Astrocyte (in vitro differentiated cells and primary cell): ENCODE results near the gene CRYBG1. TPM values are rescaled to one million over a fixed set of nuclear protein-coding genes. Genes with fewer than 3 reads are reported as not detected.

ENCODE experiments used
- DNase-seq: peaks from one replicate; pipeline ENCODE4 v3.0.0-alpha.2; 2010; ENCODE audit warnings: low read depth
- FAIRE-seq: peaks from 2 replicates; lab custom pipeline; 2011; peaks lifted over from hg19 to GRCh38; lab: Jason Lieb, UNC
- H2AFZ ChIP-seq: 2 replicates; pipeline ENCODE4 v1.6.0; 2012; ENCODE audit warnings: low read depth, low read length, inconsistent platforms
- H3K27ac ChIP-seq: 2 replicates; pipeline ENCODE4 v1.5.1; 2011; ENCODE audit warnings: low read depth, low read length, inconsistent platforms
- H3K27me3 ChIP-seq: 2 replicates; pipeline ENCODE4 v1.6.0; 2011; ENCODE audit warnings: low read length, inconsistent platforms; ENCODE audit not compliant: insufficient read depth
- H3K36me3 ChIP-seq: 2 replicates; pipeline ENCODE4 v1.5.1; 2011; ENCODE audit warnings: low read length, inconsistent platforms; ENCODE audit not compliant: insufficient read depth
- H3K4me1 ChIP-seq: 2 replicates; pipeline ENCODE4 v1.5.1; 2011; ENCODE audit warnings: low read length, inconsistent platforms; ENCODE audit not compliant: insufficient read depth
- H3K4me2 ChIP-seq: 2 replicates; pipeline ENCODE4 v1.6.0; 2012; ENCODE audit warnings: low read length, inconsistent platforms
- H3K4me3 ChIP-seq: 2 replicates; pipeline ENCODE4 v1.5.1; 2011; ENCODE audit warnings: low read depth, mild to moderate bottlenecking, low read length, inconsistent platforms; ENCODE audit not compliant: insufficient read depth
- H3K79me2 ChIP-seq: 2 replicates; pipeline ENCODE4 v1.6.0; 2012; ENCODE audit warnings: mild to moderate bottlenecking, low read length, inconsistent platforms; ENCODE audit not compliant: insufficient read depth
- H3K9ac ChIP-seq: 2 replicates; pipeline ENCODE4 v1.6.0; 2012; ENCODE audit warnings: mild to moderate bottlenecking, low read length, inconsistent platforms
- H3K9me3 ChIP-seq: 2 replicates; pipeline ENCODE4 v1.5.1; 2012; ENCODE audit warnings: low read depth, mild to moderate bottlenecking, low read length, inconsistent platforms; ENCODE audit not compliant: insufficient read depth
- H4K20me1 ChIP-seq: 2 replicates; pipeline ENCODE4 v1.6.0; 2012; ENCODE audit warnings: low read length, inconsistent platforms; ENCODE audit not compliant: insufficient read depth
- H3K27ac Mint-ChIP-seq: one replicate; pipeline ENCODE4 v1.8.0; 2021; ENCODE audit warnings: mild to moderate bottlenecking, mixed read lengths; ENCODE audit not compliant: unreplicated experiment
- H3K27me3 Mint-ChIP-seq: one replicate; pipeline ENCODE4 v1.8.0; 2021; ENCODE audit warnings: low read depth, mixed read lengths; ENCODE audit not compliant: unreplicated experiment
- H3K36me3 Mint-ChIP-seq: one replicate; pipeline ENCODE4 v1.8.0; 2021; ENCODE audit warnings: low read depth, mixed read lengths; ENCODE audit not compliant: unreplicated experiment
- H3K4me1 Mint-ChIP-seq: one replicate; pipeline ENCODE4 v1.8.0; 2021; ENCODE audit warnings: low read depth, mixed read lengths; ENCODE audit not compliant: unreplicated experiment
- H3K4me3 Mint-ChIP-seq: one replicate; pipeline ENCODE4 v1.8.0; 2021; ENCODE audit warnings: mild to moderate bottlenecking, moderate library complexity, mixed read lengths; ENCODE audit not compliant: unreplicated experiment
- H3K9me3 Mint-ChIP-seq: one replicate; pipeline ENCODE4 v1.8.0; 2021; ENCODE audit warnings: mild to moderate bottlenecking, mixed read lengths; ENCODE audit not compliant: unreplicated experiment
- CTCF ChIP-seq: IDR thresholded peaks from 2 replicates; pipeline ENCODE4 v1.5.1; 2011; ENCODE audit warnings: low read depth, mild to moderate bottlenecking, inconsistent platforms, low read length, moderate library complexity; ENCODE audit not compliant: insufficient read depth
- EZH2 ChIP-seq: IDR thresholded peaks from 2 replicates; pipeline ENCODE4 v1.6.1; 2012; ENCODE audit warnings: mild to moderate bottlenecking, low read length, inconsistent platforms; ENCODE audit not compliant: insufficient read depth
- total RNA-seq: library from RNA; stranded (reverse); gene quantifications from 2 replicates; pipeline ENCODE4 v1.2.1, GENCODE V29; 2021

Gene CRYBG1
- total RNA-seq, 1 donor from 2014 or later: 0.64 TPM

- Mint-ChIP-seq H3K4me3 (no peak overlapping the region), H3K9me3 (no peaks in the 10 kb centered on the region), H3K27ac (peak overlapping the region; percentile 12), H3K27me3 (no peaks in the 10 kb centered on the region), H3K4me1 (peaks cover 3% of the 10 kb centered on the region), H3K36me3 (no peaks in the 10 kb centered on the region)
- Histone ChIP-seq H3K9ac (no peak overlapping the region), H4K20me1 (no peaks in the 10 kb centered on the region), H3K27me3 (no peaks in the 10 kb centered on the region), H3K4me3 (no peak overlapping the region), H3K4me1 (no peaks in the 10 kb centered on the region), H3K36me3 (no peaks in the 10 kb centered on the region), H3K9me3 (no peaks in the 10 kb centered on the region), H3K79me2 (no peaks in the 10 kb centered on the region), H3K4me2 (no peak overlapping the region), H3K27ac (no peak overlapping the region), H2AFZ (no peak overlapping the region)
- DNase-seq: no peak
- FAIRE-seq: no peak
- TF ChIP-seq CTCF (no peak), EZH2 (no peak)
These were observed 136.3 kb downstream of the CRYBG1 start for GRCh38 chr6:106496823-106497222.

- no peaks in the 10 kb centered on the region for H3K9me3 ChIP-seq
- no peak for TF ChIP-seq CTCF
- TF ChIP-seq EZH2: no peak
- H3K9me3 Mint-ChIP-seq: no peaks in the 10 kb centered on the region
- no peak overlapping the region for H3K27ac ChIP-seq
- no peak overlapping the region for H3K9ac ChIP-seq
- H3K4me3 ChIP-seq: no peak overlapping the region
- no peaks in the 10 kb centered on the region for H4K20me1 ChIP-seq
- H3K36me3 ChIP-seq: no peaks in the 10 kb centered on the region
- H3K4me1 ChIP-seq: no peaks in the 10 kb centered on the region
- no peaks in the 10 kb centered on the region for H3K36me3 Mint-ChIP-seq
- H3K27me3 ChIP-seq: no peaks in the 10 kb centered on the region
- no peak overlapping the region for H3K4me3 Mint-ChIP-seq
- FAIRE-seq (no peak), DNase-seq (no peak)
- H3K79me2 ChIP-seq: no peaks in the 10 kb centered on the region
- H3K4me2 ChIP-seq: no peak overlapping the region
- H3K27me3 Mint-ChIP-seq: peaks cover 9% of the 10 kb centered on the region
- no peaks in the 10 kb centered on the region for H3K4me1 Mint-ChIP-seq
- no peak overlapping the region for H3K27ac Mint-ChIP-seq
- no peak overlapping the region for H2AFZ ChIP-seq
These were observed 141.4 kb downstream of the CRYBG1 start for GRCh38 chr6:106501960-106502371.

GRCh38 chr6:106502559-106502958 lies 142.0 kb downstream of the CRYBG1 start:
- Mint-ChIP-seq H3K9me3 (no peaks in the 10 kb centered on the region), H3K27me3 (peaks cover 13% of the 10 kb centered on the region), H3K4me1 (no peaks in the 10 kb centered on the region), H3K36me3 (no peaks in the 10 kb centered on the region), H3K4me3 (no peak overlapping the region), H3K27ac (no peak overlapping the region)
- Histone ChIP-seq H3K9ac (no peak overlapping the region), H3K4me3 (no peak overlapping the region), H4K20me1 (no peaks in the 10 kb centered on the region), H3K4me2 (no peak overlapping the region), H3K9me3 (no peaks in the 10 kb centered on the region), H2AFZ (no peak overlapping the region), H3K79me2 (no peaks in the 10 kb centered on the region), H3K27ac (no peak overlapping the region), H3K4me1 (no peaks in the 10 kb centered on the region), H3K27me3 (no peaks in the 10 kb centered on the region), H3K36me3 (no peaks in the 10 kb centered on the region)
- FAIRE-seq (peak; percentile 9), DNase-seq (no peak)
- TF ChIP-seq CTCF (no peak), EZH2 (no peak)
